VCaP (cell line): ENCODE data around the gene TP63.
A peak's percentile ranks its signal among the peaks of the same experiment; 100 is the strongest.
"Not testable (repeated sequence)": the region's sequence is repeated elsewhere in the genome, so short reads cannot be mapped to it uniquely, and the experiment has no call there.

Experiments
- H3K27ac ChIP-seq: fragments of 450-650 bp; 2 replicates; pipeline ENCODE4 v1.5.1; 2017
- CTCF ChIP-seq: fragments of 450-650 bp; conservative IDR thresholded peaks from 2 replicates; pipeline ENCODE4 v1.5.1; 2017; ENCODE audit warnings: mild to moderate bottlenecking, moderate library complexity

TP63 gene

GRCh38 chr3:189744235-189744634, 113.0 kb downstream of the TP63 start:
- no peak for TF ChIP-seq CTCF
- no peak overlapping the region for H3K27ac ChIP-seq

- TF ChIP-seq CTCF = no peak
These were observed 114.4 kb downstream of the TP63 start for GRCh38 chr3:189745622-189746021.

GRCh38 chr3:189748046-189748445, 116.9 kb downstream of the TP63 start:
- H3K27ac ChIP-seq = no peak overlapping the region
- TF ChIP-seq CTCF = no peak

More at GRCh38 chr3:189745622-189746021, 114.4 kb downstream of the TP63 start:
- no peak overlapping the region for H3K27ac ChIP-seq

- not testable (repeated sequence) for H3K27ac ChIP-seq
These were observed 119.8 kb downstream of the TP63 start for GRCh38 chr3:189750972-189751371.

GRCh38 chr3:189754356-189754755, 123.2 kb downstream of the TP63 start:
- TF ChIP-seq CTCF = no peak
- H3K27ac ChIP-seq = no peak overlapping the region

GRCh38 chr3:189756582-189757078, 125.4 kb downstream of the TP63 start:
- TF ChIP-seq CTCF = no peak
- H3K27ac ChIP-seq = peak overlapping the region; percentile 61

- no peak overlapping the region; the same call in 1 of the 2 replicates for H3K27ac ChIP-seq
- no peak for TF ChIP-seq CTCF
These were observed 127.0 kb downstream of the TP63 start for GRCh38 chr3:189758186-189758585.

GRCh38 chr3:189766416-189766815, 135.2 kb downstream of the TP63 start:
- TF ChIP-seq CTCF = no peak
- H3K27ac ChIP-seq = peak overlapping the region; percentile 59
